ENCODE measurements around the gene GRM4. TPM values are rescaled to one million over a fixed set of nuclear protein-coding genes. Genes with fewer than 3 reads are reported as not detected.

GRM4 gene
- total RNA-seq, 1 experiment from 2014 or later, result 5.6 TPM

DNA sequence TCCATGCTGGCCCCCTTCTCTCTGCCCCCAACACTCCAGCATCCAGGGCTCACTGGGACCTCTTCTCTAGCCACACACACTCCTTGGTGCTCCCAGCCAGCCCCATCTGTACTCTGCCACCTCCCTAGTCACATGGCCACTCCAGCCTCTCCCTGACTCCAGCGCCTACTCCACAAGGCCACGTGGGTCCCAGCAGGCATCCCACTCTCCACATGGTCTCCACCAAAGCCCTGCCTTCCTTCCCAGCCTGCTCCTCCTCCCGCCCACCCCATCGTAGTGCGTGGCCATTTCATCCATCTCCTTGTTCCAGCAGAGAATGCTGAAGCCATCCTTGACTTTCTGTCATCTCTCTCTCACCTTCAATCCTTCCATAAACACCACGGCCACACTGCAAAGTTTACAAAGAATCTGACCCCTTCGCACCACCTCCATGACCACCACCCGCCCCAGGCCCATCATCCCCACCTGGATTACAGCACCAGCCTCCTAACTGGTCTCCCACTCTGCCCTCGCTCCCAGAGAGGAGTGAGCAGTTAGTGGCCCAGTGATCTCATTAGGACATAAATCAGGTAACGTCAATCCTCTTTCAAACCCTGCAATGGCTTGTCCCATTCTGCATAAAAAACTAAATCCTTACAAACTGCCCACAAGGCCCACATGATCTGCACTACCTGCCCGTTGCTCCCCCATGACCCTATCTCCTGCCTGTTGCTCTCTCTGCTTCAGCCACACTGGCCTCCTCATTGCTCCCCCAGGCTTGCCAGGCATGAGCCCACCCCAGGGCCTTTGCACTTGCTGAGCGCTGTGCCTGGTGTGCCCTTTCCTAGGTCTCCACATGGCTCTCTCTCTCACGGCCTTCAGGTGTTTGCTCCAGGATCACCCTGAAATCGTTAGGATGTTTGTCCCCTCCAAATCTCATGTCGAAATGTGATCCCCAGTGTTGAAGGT, 96.2 kb downstream of the GRM4 start:
- Histone ChIP-seq H2AFZ (ENCODE audit: low read length) (no peak overlapping the region), H3T11ph (ENCODE audit: low read length) (no peak overlapping the region), H3K27me3 (ENCODE audit: insufficient read depth, low read length) (no peaks in the 10 kb centered on the region), H3K4me2 (ENCODE audit: insufficient read depth, insufficient read length, low read length) (no peak overlapping the region), H2BK120ac (ENCODE audit: low read depth, low read length, poor library complexity, severe bottlenecking) (no peak overlapping the region), H3K18ac (ENCODE audit: insufficient read length, low read depth, low read length) (no peak overlapping the region), H2BK12ac (ENCODE audit: insufficient read length, low read depth, low read length) (no peak overlapping the region), H4K5ac (ENCODE audit: insufficient read length, low read depth, low read length) (no peak overlapping the region), H4K8ac (replicated peaks; ENCODE audit: insufficient read length, low read depth, low read length) (no peak overlapping the region), H3K79me1 (ENCODE audit: insufficient read depth, low read depth, low read length, poor library complexity, severe bottlenecking) (no peaks in the 10 kb centered on the region), H4K20me1 (ENCODE audit: control insufficient read depth, insufficient read depth, insufficient read length) (no peaks in the 10 kb centered on the region), H3K79me2 (ENCODE audit: insufficient read depth, low read length) (no peaks in the 10 kb centered on the region), H2BK20ac (ENCODE audit: low read depth, low read length, poor library complexity, severe bottlenecking) (no peak overlapping the region), H3K9ac (ENCODE audit: extremely low read depth, insufficient read length, low read length) (no peak overlapping the region), H3K23me2 (ENCODE audit: insufficient read length, low read depth, low read length, poor library complexity, severe bottlenecking) (no peaks in the 10 kb centered on the region), H3K4ac (ENCODE audit: low read depth, low read length) (no peak overlapping the region), H3K27ac (ENCODE audit: insufficient read length, low read depth, low read length) (no peak overlapping the region), H2BK5ac (ENCODE audit: insufficient read length, low read length) (no peak overlapping the region), H2AK5ac (ENCODE audit: insufficient read length, low read length) (no peak overlapping the region), H2BK15ac (ENCODE audit: low read depth, low read length) (no peak overlapping the region), H3K9me3 (ENCODE audit: control insufficient read depth, low read depth, low read length) (no peaks in the 10 kb centered on the region), H3K14ac (ENCODE audit: insufficient read depth, low read length) (peak overlapping the region; percentile 22; the same call in 1 of the 2 replicates), H3K4me1 (ENCODE audit: insufficient read depth, low read length) (peaks cover 3% of the 10 kb centered on the region; the same call in 1 of the 2 replicates), H3K56ac (ENCODE audit: insufficient read length, low read depth, low read length) (no peak overlapping the region), H3K23ac (ENCODE audit: insufficient read length, low read depth, low read length) (no peak overlapping the region), H4K91ac (ENCODE audit: insufficient read length, low read depth, low read length) (no peak overlapping the region)
- Mint-ChIP-seq H3K27me3 (ENCODE audit: low read depth) (peaks cover 17% of the 10 kb centered on the region), H3K9me3 (no peaks in the 10 kb centered on the region; a peak in 1 of 5 replicates), H3K36me3 (ENCODE audit: insufficient read depth in 1 of 3, low read depth in 3 of 3) (no peaks in the 10 kb centered on the region; a peak in 1 of 7 replicates), H3K27ac (no peak overlapping the region), H3K4me3 (peak overlapping the region in 1 of 2 experiments; percentile 12; a peak in 1 of 5 replicates), H3K4me1 (peaks cover 48 to 57% of the 10 kb centered on the region in 2 experiments)
- WGBS (ENCODE audit: extremely low coverage, insufficient read length, low lambda C conversion rate), result no CpG with 5 or more reads among the region's 15 CpGs
- TF ChIP-seq, protein P1, sequence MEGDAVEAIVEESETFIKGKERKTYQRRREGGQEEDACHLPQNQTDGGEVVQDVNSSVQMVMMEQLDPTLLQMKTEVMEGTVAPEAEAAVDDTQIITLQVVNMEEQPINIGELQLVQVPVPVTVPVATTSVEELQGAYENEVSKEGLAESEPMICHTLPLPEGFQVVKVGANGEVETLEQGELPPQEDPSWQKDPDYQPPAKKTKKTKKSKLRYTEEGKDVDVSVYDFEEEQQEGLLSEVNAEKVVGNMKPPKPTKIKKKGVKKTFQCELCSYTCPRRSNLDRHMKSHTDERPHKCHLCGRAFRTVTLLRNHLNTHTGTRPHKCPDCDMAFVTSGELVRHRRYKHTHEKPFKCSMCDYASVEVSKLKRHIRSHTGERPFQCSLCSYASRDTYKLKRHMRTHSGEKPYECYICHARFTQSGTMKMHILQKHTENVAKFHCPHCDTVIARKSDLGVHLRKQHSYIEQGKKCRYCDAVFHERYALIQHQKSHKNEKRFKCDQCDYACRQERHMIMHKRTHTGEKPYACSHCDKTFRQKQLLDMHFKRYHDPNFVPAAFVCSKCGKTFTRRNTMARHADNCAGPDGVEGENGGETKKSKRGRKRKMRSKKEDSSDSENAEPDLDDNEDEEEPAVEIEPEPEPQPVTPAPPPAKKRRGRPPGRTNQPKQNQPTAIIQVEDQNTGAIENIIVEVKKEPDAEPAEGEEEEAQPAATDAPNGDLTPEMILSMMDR (conservative IDR thresholded peaks at IDR 0.05), result no peak
- no peak for DNase-seq

Data from H9 (cell line).